Activated T-cell treated with anti-CD3 and anti-CD28 coated beads, Interleukin-2, amount 50 U/mL, for 1 hour (primary cell): ENCODE results near the gene TBC1D14.

ENCODE experiments used
- DNase-seq: peaks from one replicate; pipeline ENCODE4 v3.0.0-alpha.2; 2020

TBC1D14 gene

DNA sequence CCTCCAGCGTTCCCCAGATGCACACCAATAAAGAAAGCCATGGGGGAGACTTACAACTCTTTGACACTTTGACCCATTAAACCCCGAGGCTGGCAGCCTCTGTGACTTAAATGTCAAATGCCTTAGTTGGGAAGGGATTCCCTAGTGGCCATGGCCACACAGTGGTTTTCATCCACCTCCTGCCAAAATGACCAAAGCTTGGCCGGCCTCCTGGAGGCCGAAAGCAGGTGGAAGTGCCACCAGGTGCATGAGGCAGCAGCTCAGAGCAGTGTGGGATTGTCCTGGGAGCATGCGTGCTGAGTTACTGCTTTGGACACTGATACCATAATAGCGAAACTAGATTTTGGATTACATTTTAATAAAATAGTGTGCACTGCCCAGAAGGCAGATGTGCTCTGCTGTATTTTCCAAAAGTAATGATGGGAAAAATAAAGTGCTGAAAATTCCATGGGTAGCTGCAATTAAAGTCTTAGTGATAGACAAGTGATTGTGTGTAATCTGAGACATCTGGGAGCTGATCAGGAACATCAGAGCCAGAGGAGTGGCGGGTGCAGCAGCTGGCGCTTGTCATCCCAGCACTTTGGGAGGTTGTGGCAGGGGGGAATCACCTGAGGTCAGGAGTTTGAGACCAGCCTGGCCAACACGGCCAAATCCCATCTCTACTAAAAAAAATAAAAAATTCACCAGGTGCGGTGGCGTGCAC lies 93.7 kb downstream of the TBC1D14 start:
- DNase-seq: no peak

DNA sequence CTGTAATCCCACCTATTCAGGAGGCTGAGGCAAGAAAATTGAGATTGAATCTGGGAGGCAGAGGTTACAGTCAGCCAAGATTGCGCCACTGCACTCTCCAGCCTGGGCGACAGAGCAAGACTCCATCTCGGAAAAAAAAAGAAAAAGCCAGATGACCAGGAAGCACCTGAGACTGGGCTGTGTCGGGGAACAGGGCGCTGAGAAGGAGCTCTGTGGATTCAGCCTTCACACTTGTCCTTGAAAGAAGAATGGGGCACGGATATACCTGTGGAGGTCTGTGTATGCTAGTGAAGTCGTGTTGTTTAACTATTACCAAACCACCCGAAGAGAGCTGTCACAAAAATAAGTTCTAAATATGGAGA lies 94.2 kb downstream of the TBC1D14 start:
- no peak for DNase-seq

DNA sequence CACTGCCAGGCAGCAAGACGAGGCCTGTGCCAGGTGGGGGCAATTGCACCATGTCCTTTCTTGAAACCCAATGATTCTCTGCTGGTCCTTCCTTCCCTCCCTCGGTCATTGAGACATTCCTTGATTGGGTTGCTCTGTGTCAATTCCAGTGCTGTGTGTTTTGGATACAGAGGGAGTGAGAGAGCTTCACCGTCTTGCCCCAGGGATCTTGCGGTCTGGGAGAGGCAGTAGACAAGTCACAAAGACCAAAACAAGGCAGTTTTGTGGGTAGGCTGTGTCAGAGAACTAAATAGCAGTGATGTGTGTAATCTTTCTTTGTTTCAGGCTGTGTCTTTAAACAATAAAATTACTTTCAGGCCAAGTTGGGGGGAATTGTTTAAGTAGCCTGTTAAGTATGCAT lies 94.7 kb downstream of the TBC1D14 start:
- no peak for DNase-seq

DNA sequence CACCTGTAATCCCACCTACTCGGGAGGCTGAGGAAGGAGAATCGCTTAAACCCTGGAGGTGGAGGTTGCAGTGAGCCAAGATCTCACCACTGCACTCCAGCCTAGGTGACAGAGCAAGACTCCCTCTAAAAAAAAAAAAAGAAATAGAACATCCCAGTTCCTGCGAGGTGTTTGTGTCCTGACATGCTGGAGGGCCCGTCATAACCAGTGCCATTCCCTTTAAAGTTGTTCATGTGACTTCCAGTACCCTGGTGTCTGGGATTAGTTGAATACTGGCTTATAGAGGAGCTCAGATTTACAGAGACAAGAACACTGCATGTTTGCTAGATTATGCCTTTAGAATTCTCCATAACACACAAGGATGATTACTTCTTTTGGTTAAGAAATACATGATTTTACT lies 95.9 kb downstream of the TBC1D14 start:
- no peak for DNase-seq

DNA sequence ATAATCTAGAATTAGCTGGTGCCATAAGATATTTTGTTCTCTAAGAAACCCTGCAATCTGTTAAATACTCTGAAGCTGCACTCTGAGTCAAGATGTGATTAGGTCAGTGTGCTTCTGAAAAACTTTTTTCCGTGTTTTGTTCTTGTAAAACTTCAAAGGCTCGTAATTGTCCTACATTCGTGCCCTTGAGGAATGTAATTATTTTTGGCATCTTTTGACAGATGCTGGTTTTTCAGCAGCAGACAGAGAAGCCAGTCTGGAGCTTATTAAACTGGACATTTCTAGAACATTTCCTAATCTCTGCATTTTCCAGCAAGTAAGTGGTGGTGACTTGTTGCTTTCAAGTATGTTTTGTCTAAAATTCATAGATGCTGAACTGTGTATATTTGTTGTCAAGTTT lies 96.8 kb downstream of the TBC1D14 start:
- no peak for DNase-seq

DNA sequence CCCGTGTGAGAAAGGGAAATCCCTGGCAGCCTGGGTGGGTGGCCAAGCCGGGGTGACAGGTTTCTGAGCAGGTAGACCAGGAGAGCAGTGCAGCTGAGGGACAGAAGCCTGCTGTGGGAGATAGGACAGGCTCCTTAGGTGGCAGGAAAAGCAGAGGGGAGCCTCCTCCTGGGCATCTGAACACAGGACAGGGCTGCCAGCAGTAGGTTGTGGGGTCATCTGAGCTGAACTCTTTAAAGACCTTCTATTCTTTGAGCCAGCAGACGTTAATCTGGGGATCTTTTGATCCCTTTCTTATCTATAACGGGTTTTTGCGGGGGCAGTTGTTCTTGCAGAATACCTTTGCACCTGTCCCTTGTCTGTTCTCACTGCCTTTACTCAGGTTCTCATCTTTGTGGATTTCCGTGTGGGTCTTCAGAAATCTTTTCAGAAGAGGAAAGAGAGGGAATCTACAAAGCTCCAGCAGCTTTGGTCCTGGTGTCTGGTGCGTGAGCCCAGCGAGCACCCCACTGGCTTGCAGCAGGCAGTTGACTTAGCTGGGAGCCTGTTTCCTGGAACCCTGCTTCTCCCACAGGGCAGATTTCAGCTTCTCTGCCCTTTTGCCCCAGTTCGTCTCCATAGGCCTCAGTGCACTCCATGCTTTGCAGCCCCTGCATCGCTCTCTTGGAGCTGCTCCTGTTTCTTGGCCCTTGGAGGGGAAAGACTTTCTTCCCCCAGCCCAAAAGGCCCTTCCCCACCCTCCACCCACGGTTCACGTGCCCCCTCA lies 97.7 kb downstream of the TBC1D14 start:
- DNase-seq: no peak

DNA sequence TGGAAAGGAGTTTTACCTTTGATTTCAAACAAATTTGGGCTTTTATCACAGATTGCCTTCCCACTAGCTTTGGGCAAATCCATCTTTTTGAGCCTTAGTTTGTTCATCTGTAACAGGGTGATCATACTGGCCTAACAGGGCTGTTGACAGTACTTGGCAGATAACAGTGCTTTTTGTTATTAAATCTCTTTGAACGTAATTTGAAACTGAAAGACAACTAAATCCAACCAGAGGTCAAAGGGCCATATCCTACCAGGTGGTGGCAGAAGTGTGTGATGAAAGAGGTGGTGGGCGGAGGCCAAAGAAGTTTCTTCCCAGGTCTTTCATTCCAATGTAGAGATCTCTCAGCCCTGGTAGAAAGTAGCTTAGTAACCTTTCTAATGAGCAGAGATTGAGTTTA lies 98.3 kb downstream of the TBC1D14 start:
- no peak for DNase-seq

DNA sequence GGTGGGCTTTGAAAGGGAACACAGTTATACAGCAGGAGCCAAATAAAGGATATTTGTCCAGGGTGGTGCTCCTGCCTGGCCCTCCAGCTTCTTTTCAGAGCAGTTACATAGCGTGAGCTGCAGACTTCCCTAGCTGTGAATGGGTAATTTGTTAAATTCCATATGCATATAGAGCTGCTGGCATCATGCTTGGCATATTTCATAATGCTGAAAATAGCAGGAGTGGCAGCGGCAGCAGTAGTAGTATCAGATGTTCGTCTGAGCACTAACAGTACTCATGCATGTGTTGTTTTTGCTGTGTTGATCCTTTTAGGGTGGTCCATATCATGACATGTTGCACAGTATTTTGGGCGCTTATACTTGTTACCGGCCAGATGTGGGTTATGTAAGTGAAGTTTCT lies 99.9 kb downstream of the TBC1D14 start:
- no peak for DNase-seq

DNA sequence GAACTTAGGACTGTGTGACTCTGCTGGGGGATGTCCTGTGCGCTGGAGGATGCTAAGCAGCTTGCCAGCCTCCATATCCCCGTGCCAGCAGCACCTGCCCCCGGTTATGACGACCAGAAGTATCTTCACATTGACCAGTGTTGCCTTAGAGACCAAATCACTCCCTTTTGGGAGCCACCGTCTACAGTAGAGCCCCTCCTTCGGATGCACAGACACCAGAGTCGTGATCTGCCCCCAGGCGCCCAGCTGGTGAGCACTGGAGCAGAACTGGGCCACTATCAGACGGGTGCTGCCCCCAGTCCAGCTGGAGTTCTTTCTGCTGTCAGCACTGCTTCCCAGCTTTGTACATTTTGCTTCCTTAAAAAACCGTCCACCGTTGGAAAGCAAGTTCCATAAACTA lies 103.5 kb downstream of the TBC1D14 start:
- no peak for DNase-seq

DNA sequence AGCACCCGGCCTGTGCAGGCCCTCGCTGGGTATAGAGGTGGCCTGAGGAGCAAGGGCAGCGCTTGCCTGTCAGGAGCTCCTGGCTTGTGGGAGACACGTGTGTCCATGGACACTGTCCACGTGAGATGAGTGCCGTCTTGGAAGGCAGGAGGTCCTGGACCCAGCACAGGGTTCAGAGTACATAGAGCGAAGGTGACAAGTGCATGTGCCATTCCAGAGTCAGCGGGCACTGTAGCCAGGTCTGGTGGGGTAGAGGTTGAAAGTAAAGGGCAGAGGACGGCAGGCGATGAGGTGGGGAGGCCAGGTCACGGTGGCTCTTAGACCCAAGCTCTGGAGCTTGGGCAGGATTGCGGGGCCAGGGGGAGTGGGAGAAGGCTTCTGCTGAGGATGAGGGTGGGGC lies 105.2 kb downstream of the TBC1D14 start:
- DNase-seq: no peak

DNA sequence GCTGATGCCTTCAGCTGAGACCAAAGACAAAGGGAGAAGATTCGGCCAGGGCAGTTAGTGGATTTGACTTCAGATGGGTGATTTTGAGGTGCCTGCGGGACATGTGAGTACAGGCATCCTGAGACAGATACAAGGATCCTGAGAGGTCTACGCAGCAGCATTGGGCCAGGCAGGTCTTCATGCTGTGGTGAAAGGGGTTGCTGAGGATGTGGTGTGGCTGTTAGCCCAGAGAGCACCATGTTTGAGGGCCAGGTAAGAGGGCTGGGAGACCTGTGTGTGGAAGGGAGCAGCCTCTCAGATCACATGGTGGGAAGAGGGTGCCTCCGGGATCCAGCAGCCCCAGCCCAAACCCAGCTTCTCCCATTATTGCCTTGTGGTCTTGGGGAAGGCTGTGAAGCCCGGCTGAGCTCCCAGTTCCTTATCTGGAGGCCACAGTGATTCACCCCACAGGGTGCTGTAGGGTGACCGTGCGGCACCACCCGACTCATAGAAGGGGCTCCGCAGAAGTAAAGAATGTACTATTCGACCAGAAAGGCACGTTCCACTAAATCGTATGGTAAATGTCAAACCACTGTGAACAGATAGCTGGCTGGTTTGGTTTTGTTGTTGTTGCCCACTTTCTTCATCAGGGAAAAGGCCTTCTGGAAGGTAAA lies 105.9 kb downstream of the TBC1D14 start:
- no peak for DNase-seq

DNA sequence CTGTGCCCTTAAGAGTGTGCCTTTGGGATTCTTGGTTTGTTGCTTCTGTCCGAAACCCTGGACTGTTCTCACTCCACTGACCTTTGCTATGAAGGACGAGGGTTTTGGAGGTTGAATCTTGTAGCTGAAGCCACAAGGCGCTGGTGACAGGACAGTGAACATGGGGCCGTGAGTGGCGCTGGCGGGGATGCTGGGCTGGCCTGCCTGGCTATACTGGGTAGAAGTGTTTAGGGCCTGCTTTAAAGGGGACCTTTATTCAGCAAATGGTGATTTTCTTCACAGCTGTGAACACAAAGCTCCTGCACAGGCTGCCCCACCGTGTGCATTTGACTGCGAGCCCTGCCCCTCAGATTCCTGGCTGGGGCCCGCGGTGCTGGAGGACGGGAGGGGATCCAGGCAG lies 106.5 kb downstream of the TBC1D14 start:
- no peak for DNase-seq

DNA sequence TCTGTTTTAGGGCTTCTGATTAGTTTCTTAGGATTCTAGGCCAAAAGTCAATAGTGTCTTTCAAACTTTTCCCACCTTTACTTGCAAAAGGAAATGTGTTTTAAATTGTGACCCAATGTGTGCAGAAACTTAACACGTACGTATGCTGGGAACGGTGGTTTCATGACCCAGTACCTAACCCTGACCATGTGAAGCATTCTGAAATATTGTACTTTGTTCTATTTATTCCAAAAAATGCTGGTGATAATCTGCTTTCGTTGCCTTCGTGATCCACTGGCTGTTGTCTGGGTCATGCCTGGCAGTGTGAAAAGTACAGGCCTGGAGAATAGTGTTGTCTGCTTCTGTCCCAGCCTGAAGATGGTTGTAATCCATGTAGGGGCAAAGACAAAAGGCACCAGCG lies 106.9 kb downstream of the TBC1D14 start:
- no peak for DNase-seq

DNA sequence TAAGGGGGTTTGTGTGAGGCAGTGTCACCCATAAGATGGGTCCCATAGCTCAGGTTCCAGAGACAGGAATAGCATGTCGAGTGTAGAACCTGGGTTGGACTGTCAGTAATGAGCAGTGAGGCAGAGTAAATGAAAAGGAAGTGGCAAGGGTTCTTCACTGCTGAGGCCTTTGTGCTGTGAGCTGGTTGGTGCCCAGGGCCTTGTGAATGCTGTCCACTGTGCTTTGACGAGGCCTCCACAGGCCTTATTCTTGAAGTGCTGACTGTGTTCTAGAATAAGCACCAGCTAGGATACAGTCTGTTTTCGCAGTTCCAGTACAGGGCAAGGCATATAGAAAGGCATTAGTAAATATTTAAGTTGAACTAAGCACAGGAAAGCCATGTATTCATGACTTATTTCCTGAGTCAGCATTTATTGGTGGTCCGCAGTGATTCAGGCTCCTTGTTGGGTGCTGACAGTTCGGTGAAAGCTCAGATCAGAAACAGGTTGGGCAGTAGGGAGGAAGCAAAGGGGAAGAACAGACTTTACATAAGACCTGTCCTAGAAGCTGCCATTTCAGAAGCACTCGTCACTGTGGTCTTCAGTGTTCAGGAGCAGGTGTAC lies 107.9 kb downstream of the TBC1D14 start:
- DNase-seq: no peak

DNA sequence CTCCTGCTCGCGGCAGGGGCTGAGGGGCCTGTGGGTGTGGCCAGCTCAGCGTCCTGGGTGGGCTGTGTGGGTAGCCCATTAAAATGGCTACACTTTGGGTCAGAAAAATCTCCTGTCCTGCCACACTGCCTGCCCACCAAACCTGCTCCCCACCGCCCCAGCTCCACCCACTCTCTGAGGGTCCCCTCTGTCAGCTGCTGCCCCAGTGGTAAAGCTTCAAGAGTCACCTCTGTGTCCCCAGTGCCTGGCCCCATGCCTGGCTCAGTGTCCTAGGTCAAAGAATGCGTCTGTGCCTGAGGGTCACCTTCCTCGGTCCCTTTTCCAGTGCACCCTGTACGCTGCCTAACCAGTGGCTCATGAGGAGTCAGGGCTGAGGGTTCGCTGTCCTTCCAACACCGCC lies 108.7 kb downstream of the TBC1D14 start:
- no peak for DNase-seq

DNA sequence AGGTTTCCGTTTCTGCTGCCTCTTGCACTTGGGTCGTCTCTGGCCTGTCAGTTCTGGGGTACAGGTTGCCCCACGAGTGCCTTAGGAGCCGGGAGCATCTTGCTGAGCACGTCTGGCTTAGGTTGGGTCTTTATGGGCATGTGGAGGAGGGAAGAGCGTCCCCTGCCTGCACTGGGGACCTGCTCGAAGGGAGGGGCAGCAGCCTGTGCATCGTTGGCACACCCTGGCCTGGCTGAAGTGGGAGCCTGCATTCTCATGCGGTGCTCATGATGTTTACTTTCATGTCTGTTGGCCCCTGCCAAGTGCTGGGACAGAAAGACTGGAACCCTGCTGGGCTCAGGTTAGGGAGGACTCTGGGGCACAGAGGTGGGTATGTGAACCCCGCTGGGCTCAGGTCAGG lies 109.7 kb downstream of the TBC1D14 start:
- DNase-seq: no peak

DNA sequence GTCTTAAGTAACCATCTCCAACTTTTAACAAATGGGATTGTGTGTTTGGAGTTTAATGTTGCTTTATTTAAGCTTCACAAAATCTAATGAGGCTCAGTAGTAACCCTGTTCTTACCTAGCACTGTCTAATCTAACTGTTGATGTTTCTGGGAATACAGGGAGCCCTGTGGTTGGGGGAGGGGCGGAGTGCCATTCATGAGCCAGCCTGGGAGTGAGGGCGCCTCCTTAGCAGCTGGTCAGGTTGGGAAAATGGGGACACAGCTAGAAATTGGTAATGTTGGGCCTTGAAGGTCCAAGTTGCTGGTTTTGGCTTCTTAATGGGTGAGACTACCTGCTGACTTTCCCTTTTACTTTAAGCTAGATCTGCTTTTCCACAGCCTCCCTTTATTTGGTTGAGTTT lies 110.7 kb downstream of the TBC1D14 start:
- DNase-seq: no peak

DNA sequence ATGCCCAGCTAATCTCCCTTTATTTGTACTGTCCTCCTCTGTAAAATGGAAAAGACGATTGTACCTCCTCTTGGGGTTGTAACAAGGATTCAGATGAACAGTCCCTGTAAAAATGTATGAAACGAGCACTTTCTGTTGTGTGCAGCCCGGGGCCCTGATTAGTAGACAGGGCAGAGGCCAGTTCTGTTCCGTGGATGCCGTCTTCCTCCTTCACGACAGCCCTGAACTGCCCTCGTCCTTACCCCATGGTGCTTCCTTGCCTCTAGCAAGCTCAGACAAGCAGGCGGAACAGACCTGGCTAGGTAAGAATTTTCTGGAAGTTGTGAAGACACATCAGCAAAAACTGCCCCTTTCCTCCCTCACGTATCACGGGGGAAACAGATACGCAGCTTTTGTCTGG lies 111.2 kb downstream of the TBC1D14 start:
- DNase-seq: no peak

DNA sequence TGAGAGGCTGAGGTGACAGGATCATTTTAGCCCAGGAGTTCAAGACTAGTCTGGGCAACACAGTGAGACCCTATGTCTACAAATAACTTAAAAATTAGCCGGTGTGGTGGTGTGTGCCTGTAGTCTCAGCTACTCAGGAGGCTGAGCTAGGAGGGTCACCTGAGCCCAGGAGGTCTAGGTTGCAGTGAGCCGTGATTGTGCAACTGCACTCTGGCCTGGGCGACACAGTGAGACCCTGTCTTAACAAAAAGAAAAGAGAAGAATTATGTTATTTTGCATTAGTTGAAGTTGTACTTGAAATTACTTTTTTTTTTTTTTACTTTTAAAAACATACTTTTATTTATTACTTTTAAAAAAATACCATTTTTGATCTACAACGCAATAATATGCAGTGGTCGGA lies 111.7 kb downstream of the TBC1D14 start:
- no peak for DNase-seq

DNA sequence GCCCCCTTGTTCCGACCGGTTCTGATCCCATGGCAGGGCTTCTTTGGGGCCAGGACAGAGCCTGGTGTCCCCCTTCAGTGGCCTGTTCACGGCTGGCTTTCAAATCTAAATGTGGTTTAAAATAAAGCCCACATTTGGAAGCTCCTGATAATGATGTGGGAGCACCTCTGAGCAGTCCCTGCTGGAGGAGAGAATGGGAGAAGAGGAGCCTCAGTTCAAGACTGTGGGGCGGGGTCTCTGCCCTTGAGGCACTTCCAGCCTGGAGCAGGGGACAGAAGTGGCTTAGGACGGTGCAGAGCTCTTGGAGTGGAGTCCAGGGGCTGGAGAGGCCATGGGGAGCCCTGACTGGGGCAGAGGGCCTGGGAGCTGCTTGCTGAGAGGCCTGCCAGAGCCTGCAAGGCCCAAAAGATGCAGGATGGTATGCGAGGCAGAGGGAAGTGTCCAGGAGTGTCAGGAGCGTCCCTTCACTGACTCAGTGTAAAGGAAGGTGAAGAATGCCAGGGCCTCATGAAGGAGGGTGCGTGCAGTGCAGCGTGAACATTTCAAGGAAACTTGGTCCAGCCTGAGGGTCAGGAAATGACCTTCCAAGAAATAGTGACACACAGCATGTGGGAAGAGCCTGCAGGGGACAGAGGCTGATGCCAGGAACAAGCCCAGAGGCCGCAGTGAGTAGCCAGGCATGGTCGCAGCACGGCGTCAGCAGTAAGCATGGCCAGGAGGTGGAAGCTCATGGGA lies 112.5 kb downstream of the TBC1D14 start:
- no peak for DNase-seq

DNA sequence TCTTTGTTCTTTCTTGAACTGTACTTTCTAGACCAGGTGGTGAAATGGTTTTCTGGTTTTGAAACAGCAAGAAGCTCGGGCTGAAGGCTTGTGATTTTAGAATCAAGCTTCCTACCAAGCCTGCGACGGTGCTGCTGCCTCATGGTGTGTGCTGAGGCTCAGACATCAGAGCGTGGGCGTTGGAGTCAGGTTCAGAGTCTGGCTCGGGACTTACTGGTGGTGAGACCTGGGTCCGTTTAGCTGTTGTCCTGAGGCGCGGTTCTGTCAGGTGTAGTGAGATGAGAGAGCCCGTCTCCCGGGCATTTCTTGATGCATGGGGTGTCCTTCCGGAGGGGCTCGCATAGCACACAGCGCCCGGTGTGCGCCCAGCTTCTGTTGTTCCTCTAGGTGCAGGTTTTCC lies 113.9 kb downstream of the TBC1D14 start:
- no peak for DNase-seq

DNA sequence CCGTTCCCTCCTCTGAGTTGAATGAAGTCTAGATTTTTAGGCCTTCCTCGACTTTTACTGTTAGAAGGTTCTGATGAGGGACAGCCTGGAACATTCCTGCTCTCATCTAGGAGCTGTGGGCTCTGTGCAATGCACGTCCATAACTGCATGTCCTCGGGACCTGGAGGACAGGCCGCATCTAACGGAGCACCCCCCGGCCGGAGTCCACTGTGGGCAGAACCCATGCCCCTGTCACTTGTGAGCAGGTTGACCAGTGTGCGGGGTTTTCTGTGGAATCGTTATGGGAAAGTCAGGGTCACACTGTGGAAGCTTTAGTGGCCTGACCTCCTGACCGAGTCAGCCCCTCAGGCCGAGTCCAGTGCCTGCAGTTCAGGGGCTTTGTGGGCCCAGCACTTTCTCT lies 114.3 kb downstream of the TBC1D14 start:
- no peak for DNase-seq

DNA sequence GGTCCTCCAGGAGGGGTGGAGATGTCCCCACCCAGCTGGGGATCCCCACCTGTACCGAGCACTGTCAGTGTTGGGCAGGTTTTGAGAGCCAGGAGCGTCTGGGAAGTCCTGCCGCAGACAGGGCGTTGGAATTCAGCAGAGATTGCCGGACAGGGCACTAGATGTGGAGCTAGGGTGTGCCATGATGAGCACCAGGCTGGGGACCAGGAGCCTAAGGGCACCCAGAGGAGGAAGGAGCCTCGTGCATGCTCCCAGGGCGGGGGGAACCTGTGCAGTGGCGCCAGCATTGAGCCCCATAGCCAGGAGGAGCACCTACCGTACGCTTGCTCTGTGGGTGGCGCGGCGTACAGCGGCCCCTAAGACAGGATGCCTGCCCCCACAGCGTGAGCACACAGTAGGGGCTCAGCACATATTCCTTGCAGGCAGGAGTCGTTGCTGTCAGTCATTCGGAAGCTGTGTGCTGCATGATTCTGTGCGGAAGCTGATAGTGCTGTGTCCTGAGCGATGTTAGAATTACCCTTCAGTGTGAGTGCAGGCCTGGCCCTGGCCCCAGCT lies 114.8 kb downstream of the TBC1D14 start:
- no peak for DNase-seq
